C4-2B (cell line): ENCODE results near the gene NDEL1.
A peak's percentile ranks its signal among the peaks of the same experiment; 100 is the strongest.

ENCODE experiments used
- H3K27ac ChIP-seq: fragments of 450-650 bp; 2 replicates; pipeline ENCODE4 v1.5.1; 2017
- ZFX ChIP-seq: fragments of 450-650 bp; IDR thresholded peaks from 2 replicates; pipeline ENCODE4 v1.6.1; 2017
- TF ChIP-seq, protein P1 (sequence below): fragments of 450-650 bp; conservative IDR thresholded peaks from 2 replicates; pipeline ENCODE4 v1.5.1; 2017; ENCODE audit warnings: mild to moderate bottlenecking

The NDEL1 gene

DNA sequence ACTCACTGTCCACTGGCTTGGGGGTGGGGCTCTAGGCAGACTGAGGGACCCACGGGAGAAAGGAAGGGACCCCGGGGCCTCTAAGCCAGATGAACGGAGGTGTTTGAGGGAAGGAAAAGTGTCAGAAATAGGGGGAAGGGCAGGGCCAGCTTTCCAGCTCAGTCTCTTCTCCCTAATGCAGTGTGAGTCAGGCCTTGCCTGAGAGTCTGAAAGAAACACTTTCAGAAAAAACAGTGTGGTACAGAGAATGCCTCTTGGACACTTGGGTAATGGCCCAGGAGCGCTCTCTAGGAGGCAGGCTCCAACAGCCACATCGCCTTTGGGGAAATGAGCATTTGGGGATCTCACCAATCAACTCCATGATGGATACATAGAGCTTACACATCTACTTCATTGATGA, 46.9 kb downstream of the NDEL1 start:
- H3K27ac ChIP-seq = no peak overlapping the region
- TF ChIP-seq ZFX = no peak
- TF ChIP-seq, protein P1, sequence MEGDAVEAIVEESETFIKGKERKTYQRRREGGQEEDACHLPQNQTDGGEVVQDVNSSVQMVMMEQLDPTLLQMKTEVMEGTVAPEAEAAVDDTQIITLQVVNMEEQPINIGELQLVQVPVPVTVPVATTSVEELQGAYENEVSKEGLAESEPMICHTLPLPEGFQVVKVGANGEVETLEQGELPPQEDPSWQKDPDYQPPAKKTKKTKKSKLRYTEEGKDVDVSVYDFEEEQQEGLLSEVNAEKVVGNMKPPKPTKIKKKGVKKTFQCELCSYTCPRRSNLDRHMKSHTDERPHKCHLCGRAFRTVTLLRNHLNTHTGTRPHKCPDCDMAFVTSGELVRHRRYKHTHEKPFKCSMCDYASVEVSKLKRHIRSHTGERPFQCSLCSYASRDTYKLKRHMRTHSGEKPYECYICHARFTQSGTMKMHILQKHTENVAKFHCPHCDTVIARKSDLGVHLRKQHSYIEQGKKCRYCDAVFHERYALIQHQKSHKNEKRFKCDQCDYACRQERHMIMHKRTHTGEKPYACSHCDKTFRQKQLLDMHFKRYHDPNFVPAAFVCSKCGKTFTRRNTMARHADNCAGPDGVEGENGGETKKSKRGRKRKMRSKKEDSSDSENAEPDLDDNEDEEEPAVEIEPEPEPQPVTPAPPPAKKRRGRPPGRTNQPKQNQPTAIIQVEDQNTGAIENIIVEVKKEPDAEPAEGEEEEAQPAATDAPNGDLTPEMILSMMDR = no peak

- no peak overlapping the region for H3K27ac ChIP-seq
- TF ChIP-seq, protein P1 = no peak
- TF ChIP-seq ZFX = no peak
These were observed 48.8 kb downstream of the NDEL1 start for GRCh38 chr17:8484465-8484864.

DNA sequence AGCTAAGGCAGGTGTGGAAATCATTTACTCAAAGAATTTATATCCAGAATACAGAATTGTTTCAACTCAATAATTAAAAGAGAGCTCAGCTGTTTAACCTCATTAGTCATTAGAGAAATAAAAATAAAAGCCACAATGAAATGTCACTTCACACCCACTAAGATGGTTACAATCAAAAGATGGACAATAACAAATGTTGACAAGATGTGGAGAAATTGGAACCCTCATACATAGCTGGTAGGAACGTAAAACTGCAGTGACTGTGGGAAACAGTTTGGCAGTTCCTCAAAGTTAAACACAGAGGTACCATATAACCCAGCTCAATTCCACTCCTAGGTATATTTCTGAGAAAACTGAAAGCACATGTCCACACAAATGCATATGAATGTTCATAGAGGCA, 49.8 kb downstream of the NDEL1 start:
- TF ChIP-seq, protein P1 = no peak
- TF ChIP-seq ZFX = no peak
- no peak overlapping the region for H3K27ac ChIP-seq

GRCh38 chr17:8487130-8487645, 51.5 kb downstream of the NDEL1 start:
- no peak for TF ChIP-seq ZFX
- TF ChIP-seq, protein P1 = no peak
- no peak overlapping the region for H3K27ac ChIP-seq

- H3K27ac ChIP-seq = no peak overlapping the region
- TF ChIP-seq, protein P1 = no peak
- no peak for TF ChIP-seq ZFX
These were observed 52.1 kb downstream of the NDEL1 start for GRCh38 chr17:8487743-8488142.

DNA sequence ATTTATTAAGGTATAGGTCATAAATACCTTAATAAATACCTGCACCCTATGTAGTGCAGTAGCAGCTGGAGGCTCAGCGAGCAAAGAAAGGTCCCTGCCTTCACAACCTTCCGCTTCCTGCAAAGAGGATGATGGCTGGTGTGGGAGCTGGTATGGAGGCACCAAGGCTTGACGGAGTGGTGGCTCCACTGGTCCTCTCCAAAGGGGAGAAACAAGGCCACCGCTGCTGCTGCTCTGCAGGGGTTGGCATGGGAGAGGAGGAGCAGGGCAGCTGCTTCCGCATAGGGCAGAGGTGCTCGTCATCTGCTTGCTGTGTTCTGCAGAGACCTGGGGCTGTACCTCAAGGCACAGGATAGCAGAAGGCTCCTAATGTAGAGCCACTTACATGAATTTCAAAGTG, 52.8 kb downstream of the NDEL1 start:
- no peak for TF ChIP-seq ZFX
- H3K27ac ChIP-seq = no peak overlapping the region; the same call in 1 of the 2 replicates

GRCh38 chr17:8488901-8489300, 53.2 kb downstream of the NDEL1 start:
- TF ChIP-seq ZFX = no peak
- TF ChIP-seq, protein P1 = no peak

GRCh38 chr17:8489841-8490240, 54.2 kb downstream of the NDEL1 start:
- no peak for TF ChIP-seq ZFX
- TF ChIP-seq, protein P1 = no peak

More at GRCh38 chr17:8488901-8489300, 53.2 kb downstream of the NDEL1 start:
- peak overlapping the region; percentile 13; the same call in 1 of the 2 replicates for H3K27ac ChIP-seq

More at GRCh38 chr17:8489841-8490240, 54.2 kb downstream of the NDEL1 start:
- H3K27ac ChIP-seq = no peak overlapping the region
